Fibroblast of mammary gland (primary cell): ENCODE data around the gene TULP4.
A peak's percentile ranks its signal among the peaks of the same experiment; 100 is the strongest.
"Not testable (repeated sequence)": the region's sequence is repeated elsewhere in the genome, so short reads cannot be mapped to it uniquely, and the experiment has no call there.

Source experiments
- DNase-seq: peaks from one replicate; pipeline ENCODE4 v3.0.0-alpha.2; 2010; ENCODE audit warnings: low read depth
- H3K4me3 ChIP-seq: 2 replicates; pipeline ENCODE4 v1.5.1; 2011; ENCODE audit warnings: low read depth, mild to moderate bottlenecking, low read length, moderate library complexity; ENCODE audit not compliant: control insufficient read depth
- TF ChIP-seq, protein P1 (sequence below): conservative IDR thresholded peaks from 2 replicates; pipeline ENCODE4 v1.5.1; 2011; ENCODE audit warnings: low read depth, low read length, inconsistent platforms; ENCODE audit not compliant: control insufficient read depth, insufficient read depth

TULP4 gene

DNA sequence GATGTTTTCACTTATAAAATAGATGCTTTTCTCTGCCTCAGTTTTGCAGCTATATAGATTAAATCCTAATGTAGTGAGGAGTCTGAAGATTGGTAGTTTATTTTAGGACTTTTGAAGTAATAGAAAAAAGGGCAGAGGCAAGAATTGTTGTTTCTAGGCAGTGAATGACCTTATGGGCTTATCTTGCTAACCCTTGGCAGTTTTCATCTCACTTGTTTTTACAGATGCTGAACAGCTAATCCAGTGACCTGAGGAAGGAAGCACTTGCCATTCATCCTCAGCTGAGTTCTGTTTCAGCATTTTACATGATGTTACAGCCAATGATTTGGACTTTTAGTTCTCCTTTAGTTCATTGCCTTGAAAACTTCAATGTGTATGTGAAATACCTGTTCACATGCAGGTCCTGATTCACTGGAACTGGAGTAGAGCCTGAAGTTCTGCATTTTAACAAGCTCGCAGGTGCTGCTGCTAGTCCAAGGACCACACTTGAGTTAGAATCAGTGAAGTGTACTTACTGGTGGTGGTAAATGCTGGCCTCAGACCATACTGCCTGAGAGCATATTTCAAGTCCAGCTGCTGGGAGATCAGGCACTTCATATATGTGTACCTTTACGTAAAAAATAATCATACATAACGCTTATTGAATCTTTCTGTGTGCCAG lies 86.9 kb downstream of the TULP4 start:
- no peak overlapping the region for H3K4me3 ChIP-seq
- TF ChIP-seq, protein P1, sequence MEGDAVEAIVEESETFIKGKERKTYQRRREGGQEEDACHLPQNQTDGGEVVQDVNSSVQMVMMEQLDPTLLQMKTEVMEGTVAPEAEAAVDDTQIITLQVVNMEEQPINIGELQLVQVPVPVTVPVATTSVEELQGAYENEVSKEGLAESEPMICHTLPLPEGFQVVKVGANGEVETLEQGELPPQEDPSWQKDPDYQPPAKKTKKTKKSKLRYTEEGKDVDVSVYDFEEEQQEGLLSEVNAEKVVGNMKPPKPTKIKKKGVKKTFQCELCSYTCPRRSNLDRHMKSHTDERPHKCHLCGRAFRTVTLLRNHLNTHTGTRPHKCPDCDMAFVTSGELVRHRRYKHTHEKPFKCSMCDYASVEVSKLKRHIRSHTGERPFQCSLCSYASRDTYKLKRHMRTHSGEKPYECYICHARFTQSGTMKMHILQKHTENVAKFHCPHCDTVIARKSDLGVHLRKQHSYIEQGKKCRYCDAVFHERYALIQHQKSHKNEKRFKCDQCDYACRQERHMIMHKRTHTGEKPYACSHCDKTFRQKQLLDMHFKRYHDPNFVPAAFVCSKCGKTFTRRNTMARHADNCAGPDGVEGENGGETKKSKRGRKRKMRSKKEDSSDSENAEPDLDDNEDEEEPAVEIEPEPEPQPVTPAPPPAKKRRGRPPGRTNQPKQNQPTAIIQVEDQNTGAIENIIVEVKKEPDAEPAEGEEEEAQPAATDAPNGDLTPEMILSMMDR, result no peak
- no peak for DNase-seq

DNA sequence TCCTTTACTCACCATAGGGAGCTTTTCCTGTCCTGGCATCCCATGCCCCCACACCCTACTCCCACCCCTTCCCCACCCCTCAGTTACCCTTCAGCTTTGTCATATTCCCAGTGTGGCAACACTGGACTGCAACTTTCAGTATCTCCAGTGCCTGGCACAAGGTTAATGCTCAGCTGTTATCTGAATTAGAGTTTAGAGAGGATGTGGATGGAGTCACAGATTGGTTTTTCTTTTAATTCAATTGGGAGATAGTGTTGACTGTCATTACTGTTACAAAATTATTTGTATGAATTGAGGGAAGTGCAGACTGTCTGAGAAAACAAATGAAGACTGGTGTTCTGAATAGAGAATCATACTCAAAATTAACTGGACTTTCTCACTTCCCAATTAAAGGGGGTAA lies 89.9 kb downstream of the TULP4 start:
- TF ChIP-seq, protein P1, result no peak
- no peak overlapping the region for H3K4me3 ChIP-seq
- no peak for DNase-seq

DNA sequence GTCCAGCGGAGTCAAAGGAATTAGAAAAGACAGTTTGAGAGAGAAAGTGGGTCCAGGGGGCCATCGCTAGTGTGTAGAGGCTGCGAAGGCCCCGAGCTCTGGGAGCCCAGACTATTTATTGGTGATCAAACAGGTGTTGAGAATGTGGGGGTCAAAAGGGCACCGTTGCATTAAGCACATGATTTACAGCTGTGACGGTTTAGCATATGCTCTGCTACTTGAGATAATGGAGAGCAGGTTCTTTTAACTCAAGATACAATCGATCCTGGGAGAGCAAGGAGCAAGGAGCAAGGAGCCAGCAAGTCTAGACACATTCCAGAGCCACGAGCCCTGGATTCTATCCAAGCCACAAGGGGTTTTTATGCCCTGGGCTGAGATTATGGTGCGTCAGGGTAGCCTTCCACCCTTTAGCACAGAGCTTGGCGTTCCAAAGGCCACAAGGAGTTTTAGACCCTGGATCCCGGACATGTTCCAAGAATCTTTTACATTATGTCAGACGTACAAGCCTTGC lies 93.1 kb downstream of the TULP4 start:
- DNase-seq, result peak; percentile 7
- not testable (repeated sequence) for H3K4me3 ChIP-seq

GRCh38 chr6:158405933-158406332 lies 93.7 kb downstream of the TULP4 start:
- no peak for DNase-seq
- TF ChIP-seq, protein P1, result no peak
- H3K4me3 ChIP-seq, result no peak overlapping the region

GRCh38 chr6:158406736-158407135 lies 94.5 kb downstream of the TULP4 start:
- no peak overlapping the region for H3K4me3 ChIP-seq
- no peak for DNase-seq
- TF ChIP-seq, protein P1, result no peak

GRCh38 chr6:158408013-158408412 lies 95.7 kb downstream of the TULP4 start:
- TF ChIP-seq, protein P1, result no peak
- no peak for DNase-seq
- H3K4me3 ChIP-seq, result no peak overlapping the region

DNA sequence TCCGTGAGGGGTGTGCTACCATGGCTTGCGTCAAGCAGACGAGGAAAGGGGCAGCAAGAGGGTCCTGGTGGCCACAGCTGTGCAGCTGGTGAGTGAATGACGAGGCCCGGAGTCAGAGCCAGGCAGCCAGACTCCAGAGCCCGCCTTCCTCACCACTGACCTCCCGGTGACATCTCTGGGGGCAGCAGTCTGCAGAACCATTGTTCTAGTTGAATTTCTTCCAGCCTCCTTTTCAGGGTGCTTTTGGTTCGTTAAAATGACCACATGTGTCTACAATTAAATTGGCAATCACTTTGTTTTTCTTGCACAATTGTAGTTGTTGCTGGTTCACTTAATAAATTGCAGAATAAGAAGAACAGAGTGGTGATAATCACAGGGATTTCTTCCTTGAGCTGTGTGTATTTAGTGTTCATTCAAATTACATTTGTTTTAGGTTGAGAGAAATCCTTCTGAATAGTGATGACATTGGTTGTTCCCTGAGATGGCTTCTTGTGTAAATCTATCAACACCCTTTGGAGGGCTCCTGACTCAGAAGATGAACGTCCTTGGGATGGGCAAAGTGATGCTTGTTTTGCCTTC lies 96.4 kb downstream of the TULP4 start:
- DNase-seq, result peak; percentile 93
- TF ChIP-seq, protein P1, result no peak
- no peak overlapping the region for H3K4me3 ChIP-seq
